GM06990 (cell line): Measurements from ENCODE around the gene TEK.

ENCODE experiments used
- DNase-seq: peaks from one replicate; pipeline ENCODE4 v3.0.0-alpha.2; 2011; ENCODE audit not compliant: insufficient read length; ENCODE audit errors: extremely low read depth
- H3K27me3 ChIP-seq: replicated peaks from 2 replicates; pipeline ENCODE4 v1.6.0; 2011; ENCODE audit warnings: low read length; ENCODE audit not compliant: control insufficient read depth, insufficient read depth
- H3K36me3 ChIP-seq: 2 replicates; pipeline ENCODE4 v1.5.1; 2011; ENCODE audit warnings: low read length; ENCODE audit not compliant: control insufficient read depth, insufficient read depth
- H3K4me3 ChIP-seq: replicated peaks from 2 replicates; pipeline ENCODE4 v1.5.1; 2011; ENCODE audit warnings: low read depth, mild to moderate bottlenecking, control low read depth, low read length
- CTCF ChIP-seq: IDR thresholded peaks from 2 replicates; pipeline ENCODE4 v1.5.1; 2011; ENCODE audit warnings: low read length, control low read depth, mild to moderate bottlenecking, inconsistent platforms; ENCODE audit not compliant: insufficient read depth, poor library complexity, severe bottlenecking

TEK gene

GRCh38 chr9:27078685-27079084 is 30.3 kb upstream of the TEK start:
- TF ChIP-seq CTCF = no peak
- H3K4me3 ChIP-seq = no peak overlapping the region
- no peak for DNase-seq

GRCh38 chr9:27085456-27085855 is 23.6 kb upstream of the TEK start:
- no peak overlapping the region for H3K4me3 ChIP-seq
- no peak for DNase-seq
- no peaks in the 10 kb centered on the region for H3K27me3 ChIP-seq
- TF ChIP-seq CTCF = no peak
- no peaks in the 10 kb centered on the region for H3K36me3 ChIP-seq

More at GRCh38 chr9:27078685-27079084, 30.3 kb upstream of the TEK start:
- H3K27me3 ChIP-seq = no peaks in the 10 kb centered on the region
- no peaks in the 10 kb centered on the region for H3K36me3 ChIP-seq

- TF ChIP-seq CTCF = no peak
- H3K4me3 ChIP-seq = no peak overlapping the region
- DNase-seq = no peak
- no peaks in the 10 kb centered on the region for H3K36me3 ChIP-seq
- H3K27me3 ChIP-seq = no peaks in the 10 kb centered on the region
Measured at GRCh38 chr9:27086818-27087680, 22.0 kb upstream of the TEK start.

GRCh38 chr9:27088981-27089380 is 20.0 kb upstream of the TEK start:
- TF ChIP-seq CTCF = no peak
- no peaks in the 10 kb centered on the region for H3K27me3 ChIP-seq
- DNase-seq = no peak
- no peak overlapping the region for H3K4me3 ChIP-seq
- H3K36me3 ChIP-seq = no peaks in the 10 kb centered on the region

GRCh38 chr9:27089706-27090105 is 19.3 kb upstream of the TEK start:
- no peak for TF ChIP-seq CTCF
- no peaks in the 10 kb centered on the region for H3K27me3 ChIP-seq
- DNase-seq = no peak
- no peaks in the 10 kb centered on the region for H3K36me3 ChIP-seq
- no peak overlapping the region for H3K4me3 ChIP-seq

- no peak for TF ChIP-seq CTCF
- DNase-seq = no peak
- Histone ChIP-seq H3K4me3 (no peak overlapping the region), H3K36me3 (no peaks in the 10 kb centered on the region), H3K27me3 (no peaks in the 10 kb centered on the region)
Measured at GRCh38 chr9:27090231-27090630, 18.8 kb upstream of the TEK start.
